ENCODE data around the gene CARMIL3. TPM values are rescaled to one million over a fixed set of nuclear protein-coding genes. Genes with fewer than 3 reads are reported as not detected.

Gene CARMIL3
- total and polyA plus RNA-seq, 2 of the 4 experiments (the other 2 are of a cell fraction): under 0.01 TPM; not detected in 1

DNA sequence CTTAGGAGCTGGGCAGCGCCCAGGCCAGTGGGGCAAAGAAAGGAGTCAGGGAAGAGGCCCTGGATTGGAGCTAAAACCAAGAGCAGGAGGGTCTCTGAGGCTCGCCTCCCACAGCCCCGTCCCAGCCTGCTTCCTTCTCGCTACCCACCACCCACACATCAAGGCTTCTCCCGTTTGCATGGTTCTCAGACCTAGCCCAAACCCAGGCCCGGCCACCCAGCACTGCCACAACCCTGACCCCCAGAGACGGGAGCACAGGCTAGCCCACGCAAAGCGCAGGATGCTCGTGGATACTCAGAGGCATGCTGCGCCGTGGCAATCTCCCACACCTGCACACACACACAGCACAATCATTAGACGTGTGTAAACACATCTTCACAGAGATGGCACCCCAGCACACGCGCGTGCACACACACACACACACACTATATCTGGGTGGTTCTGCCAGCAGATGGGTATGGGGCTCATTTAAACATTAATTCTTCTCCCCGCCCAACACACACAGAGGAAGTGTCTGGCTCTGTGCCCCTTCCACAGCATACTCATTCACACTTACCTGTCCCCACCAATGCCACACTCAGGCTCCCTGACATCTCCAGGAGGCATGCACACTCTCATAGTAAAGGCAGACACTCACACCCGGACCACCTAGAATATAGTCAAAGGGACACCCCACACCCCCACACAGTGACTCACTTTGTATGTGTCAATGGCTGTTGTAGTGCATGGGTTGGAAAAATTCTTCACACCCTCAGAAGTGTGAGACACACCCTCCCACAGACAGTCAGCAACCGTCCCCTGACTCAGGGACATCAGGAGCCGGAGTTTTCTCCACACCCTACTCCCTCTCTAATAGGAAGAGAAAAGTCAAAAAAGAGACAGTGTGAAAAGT is 1.1 kb downstream of the CARMIL3 start:
- peaks cover 3% of the 10 kb centered on the region; the same call in 1 of the 2 replicates for H4K20me1 ChIP-seq (ENCODE audit: insufficient read depth, low read length)
- peaks cover 36% of the 10 kb centered on the region for H3K27me3 ChIP-seq (ENCODE audit: control insufficient read depth, insufficient read depth, low read length)
- no peaks in the 10 kb centered on the region for H3K9me3 ChIP-seq (ENCODE audit: control insufficient read depth, insufficient read depth, low read length)
- H2BK20ac ChIP-seq (ENCODE audit: low read depth, low read length): no peak overlapping the region
- POLR2A ChIA-PET (ENCODE audit: unreplicated experiment): no interaction called here
- H4K91ac ChIP-seq (ENCODE audit: insufficient read depth, low read depth, low read length): no peak overlapping the region
- BruUV-seq (replicated peaks): no TSS peak
- TF ChIP-seq RAD21 (IDR thresholded peaks at IDR 0.05; ENCODE audit: low read length) (no peak), CEBPB (IDR thresholded peaks at IDR 0.05; ENCODE audit: low read depth, low read length) (no peak), POLR2A (IDR thresholded peaks at IDR 0.05; ENCODE audit: low read depth, low read length) (no peak), RCOR1 (IDR thresholded peaks at IDR 0.05; ENCODE audit: insufficient replicate concordance, low read length) (no peak)
- no peak overlapping the region for H2BK120ac ChIP-seq (ENCODE audit: low read depth, low read length)
- H3K56ac ChIP-seq (ENCODE audit: extremely low read depth, insufficient read depth, low read length): no peak overlapping the region
- no peak for DNase-seq
- no peak overlapping the region for H3K9ac ChIP-seq (ENCODE audit: low read depth, low read length)
- H3K4me2 ChIP-seq (ENCODE audit: low read depth, low read length): no peak overlapping the region
- H2AK5ac ChIP-seq (ENCODE audit: low read depth, low read length): no peak overlapping the region
- H2AK9ac ChIP-seq (replicated peaks; ENCODE audit: low read depth, low read length, poor library complexity): peak overlapping the region; percentile 5
- WGBS, 2 experiments (ENCODE audit: extremely low coverage in 2 of 2, insufficient read length in 1 of 2): no CpG with 5 or more reads among the region's 20 CpGs
- no peak overlapping the region for H2BK5ac ChIP-seq (ENCODE audit: low read depth, low read length, poor library complexity, severe bottlenecking)
- no peak overlapping the region for H3K4ac ChIP-seq (ENCODE audit: low read depth, low read length)
- no peak overlapping the region for H3K27ac ChIP-seq (ENCODE audit: insufficient read depth, low read length)
- H3K36me3 ChIP-seq (ENCODE audit: control insufficient read depth, insufficient read depth, low read length): no peaks in the 10 kb centered on the region
- dilution Hi-C loops (cut with HindIII; ENCODE audit: low sequenced_read_pairs, unreplicated experiment): no loop called here
- H3K4me1 ChIP-seq (ENCODE audit: control insufficient read depth, insufficient read depth, low read length): peaks cover 5% of the 10 kb centered on the region; the same call in 1 of the 2 replicates
- in situ Hi-C loops (cut with MboI; ENCODE audit: low sequenced_read_pairs): no loop called here
- CTCF ChIA-PET: interaction anchor here (1.5 kb wide), 1 partner anchor 56 kb away, joined by 4 read pairs; no protein-coding TSS in a partner anchor
- H4K5ac ChIP-seq (ENCODE audit: low read depth, low read length): no peak overlapping the region
- ATAC-seq (ENCODE audit: low read depth): no peak
- intact Hi-C loops (cut with micrococcal nuclease): loop anchor here (1.0 kb wide), 1 partner anchor 39 kb away; no protein-coding TSS in a partner anchor
- H3K14ac ChIP-seq (replicated peaks; ENCODE audit: low read depth, low read length): no peak overlapping the region
- H2BK15ac ChIP-seq (ENCODE audit: low read depth, low read length): no peak overlapping the region
- no peak overlapping the region for H2AFZ ChIP-seq (replicated peaks; ENCODE audit: low read length, poor library complexity)
- 0 out of 2 replicates have a peak, but pooled peaks cover 3% of the 10 kb centered on the region for H3K9me1 ChIP-seq (ENCODE audit: insufficient read depth, low read length)
- no peak overlapping the region for H3K18ac ChIP-seq (ENCODE audit: low read depth, low read length)
- H3K23ac ChIP-seq (ENCODE audit: low read depth, low read length): no peak overlapping the region
- no peaks in the 10 kb centered on the region for H3K79me1 ChIP-seq (ENCODE audit: low read depth in 1 of 2, low read length in 2 of 2)
- no peak overlapping the region for H3K4me3 ChIP-seq (ENCODE audit: insufficient read depth, low read depth, low read length)
- H4K8ac ChIP-seq (ENCODE audit: low read depth in 2 of 2, low read length in 2 of 2): no peak overlapping the region

All from IMR-90 (cell line).